Activated CD8-positive, alpha-beta T cell treated with anti-CD3 and anti-CD28 coated beads, Interleukin-2, amount 10 ng/mL, durations not matched to agents 7 days and 5 days (primary cell): Measurements from ENCODE around the gene URAD. TPM values are rescaled to one million over a fixed set of nuclear protein-coding genes. Genes with fewer than 3 reads are reported as not detected.
"Not testable (repeated sequence)": the region's sequence is repeated elsewhere in the genome, so short reads cannot be mapped to it uniquely, and the experiment has no call there.

Experiments used
- ATAC-seq: fragments of 150-1000 bp; cut with Tn5 transposase; one replicate; pipeline ENCODE4 v1.10.0; 2021; ENCODE audit warnings: moderate library complexity
- CTCF ChIA-PET: fragments of 350-600 bp; sonication (Branson Sonifier 250); formaldehyde crosslinking; loops from one replicate; lab custom pipeline; 2021; ENCODE audit warnings: antibody characterized with exemption; lab: Charles Lee
- POLR2A ChIA-PET: fragments of 350-600 bp; sonication (Branson Sonifier 250); formaldehyde crosslinking; loops from one replicate; lab custom pipeline; 2021; ENCODE audit warnings: antibody characterized with exemption; lab: Charles Lee
- DNase-seq: peaks from one replicate; pipeline ENCODE4 v3.0.0-alpha.2; 2020
- H3K27ac Mint-ChIP-seq: one replicate; pipeline ENCODE4 v1.8.0; 2021; ENCODE audit warnings: mild to moderate bottlenecking, mixed read lengths
- H3K27me3 Mint-ChIP-seq: one replicate; pipeline ENCODE4 v1.8.0; 2021; ENCODE audit warnings: low read depth, mixed read lengths
- H3K36me3 Mint-ChIP-seq: one replicate; pipeline ENCODE4 v1.8.0; 2021; ENCODE audit warnings: low read depth, mixed read lengths
- H3K4me1 Mint-ChIP-seq: one replicate; pipeline ENCODE4 v1.8.0; 2021; ENCODE audit warnings: low read depth, mixed read lengths
- H3K4me3 Mint-ChIP-seq: one replicate; pipeline ENCODE4 v1.8.0; 2021; ENCODE audit warnings: mild to moderate bottlenecking, mixed read lengths
- H3K9me3 Mint-ChIP-seq: one replicate; pipeline ENCODE4 v1.8.0; 2022; ENCODE audit warnings: mixed read lengths; ENCODE audit not compliant: insufficient read depth
- total RNA-seq, 2 experiments: library from RNA; stranded (reverse); gene quantifications; one replicate each; pipeline ENCODE4 v1.2.3, GENCODE V29; 2021

Gene URAD
- total RNA-seq, 2 experiments from 2014 or later, result not detected

- ChIA-PET CTCF (interaction anchor here (0.9 kb wide), 1 partner anchor 606 kb away, joined by 3 read pairs; no protein-coding TSS in a partner anchor), POLR2A (no interaction called here)
- Mint-ChIP-seq H3K36me3 (peaks cover 2% of the 10 kb centered on the region), H3K9me3 (no peaks in the 10 kb centered on the region), H3K27ac (peak overlapping the region; percentile 46), H3K4me3 (peak overlapping the region; percentile 36), H3K27me3 (peaks cover 75% of the 10 kb centered on the region), H3K4me1 (peaks cover 2% of the 10 kb centered on the region)
- DNase-seq (no peak), ATAC-seq (no peak)
Observed at GRCh38 chr13:27967736-27968315, 20.7 kb downstream of the URAD start.

- Mint-ChIP-seq H3K9me3 (no peaks in the 10 kb centered on the region), H3K36me3 (peaks cover 2% of the 10 kb centered on the region), H3K4me1 (peaks cover 2% of the 10 kb centered on the region), H3K27me3 (peaks cover 79% of the 10 kb centered on the region), H3K4me3 (peak overlapping the region; percentile 8), H3K27ac (peak overlapping the region; percentile 46)
- ChIA-PET CTCF (interaction anchor here (0.9 kb wide), 1 partner anchor 605 kb away, joined by 3 read pairs; no protein-coding TSS in a partner anchor), POLR2A (no interaction called here)
- ATAC-seq (no peak), DNase-seq (no peak)
Observed at GRCh38 chr13:27967203-27967735, 21.2 kb downstream of the URAD start.

GRCh38 chr13:27966641-27967202 lies 21.8 kb downstream of the URAD start:
- Mint-ChIP-seq H3K4me1 (peaks cover 2% of the 10 kb centered on the region), H3K9me3 (no peaks in the 10 kb centered on the region), H3K27ac (no peak overlapping the region), H3K27me3 (peaks cover 84% of the 10 kb centered on the region), H3K4me3 (no peak overlapping the region), H3K36me3 (peaks cover 2% of the 10 kb centered on the region)
- POLR2A ChIA-PET, result no interaction called here
- DNase-seq (no peak), ATAC-seq (no peak)
- CTCF ChIA-PET, result no interaction called here

- Mint-ChIP-seq H3K9me3 (no peaks in the 10 kb centered on the region), H3K36me3 (peaks cover 2% of the 10 kb centered on the region), H3K27ac (no peak overlapping the region), H3K4me1 (peaks cover 6% of the 10 kb centered on the region), H3K27me3 (peaks cover 81% of the 10 kb centered on the region), H3K4me3 (no peak overlapping the region)
- ChIA-PET CTCF (interaction anchor here (2.4 kb wide), 1 partner anchor 12 kb away, joined by 8 read pairs; no protein-coding TSS in a partner anchor), POLR2A (no interaction called here)
- DNase-seq, result no peak
- ATAC-seq, result no peak
Observed at GRCh38 chr13:27965740-27966640, 22.5 kb downstream of the URAD start.

- ATAC-seq (no peak), DNase-seq (no peak)
- H3K4me3 Mint-ChIP-seq, result no peak overlapping the region
- no peak overlapping the region for H3K27ac Mint-ChIP-seq
- H3K27me3 Mint-ChIP-seq, result peaks cover 77% of the 10 kb centered on the region
- ChIA-PET POLR2A (no interaction called here), CTCF (interaction anchor here (2.4 kb wide), 1 partner anchor 12 kb away, joined by 8 read pairs; no protein-coding TSS in a partner anchor)
- peaks cover 2% of the 10 kb centered on the region for H3K36me3 Mint-ChIP-seq
- H3K9me3 Mint-ChIP-seq, result no peaks in the 10 kb centered on the region
- H3K4me1 Mint-ChIP-seq, result peaks cover 9% of the 10 kb centered on the region
Observed at GRCh38 chr13:27965343-27965739, 23.2 kb downstream of the URAD start.

GRCh38 chr13:27964741-27965323 lies 23.7 kb downstream of the URAD start:
- CTCF ChIA-PET, result interaction anchor here (2.4 kb wide), 1 partner anchor 11 kb away, joined by 8 read pairs; no protein-coding TSS in a partner anchor
- DNase-seq (no peak), ATAC-seq (no peak)
- Mint-ChIP-seq H3K4me1 (peaks cover 13% of the 10 kb centered on the region), H3K9me3 (no peaks in the 10 kb centered on the region), H3K36me3 (peaks cover 2% of the 10 kb centered on the region), H3K27me3 (peaks cover 77% of the 10 kb centered on the region), H3K4me3 (no peak overlapping the region), H3K27ac (no peak overlapping the region)
- POLR2A ChIA-PET, result no interaction called here

- DNase-seq, H3K4me3 Mint-ChIP-seq, H3K36me3 Mint-ChIP-seq, H3K27ac Mint-ChIP-seq, ATAC-seq, H3K9me3 Mint-ChIP-seq, POLR2A ChIA-PET: not testable (repeated sequence)
- CTCF ChIA-PET, result interaction anchor here (2.4 kb wide), 1 partner anchor 10 kb away, joined by 8 read pairs; no protein-coding TSS in a partner anchor
- Mint-ChIP-seq H3K4me1 (peaks cover 16% of the 10 kb centered on the region), H3K27me3 (peaks cover 75% of the 10 kb centered on the region)
Observed at GRCh38 chr13:27964206-27964605, 24.3 kb downstream of the URAD start.

- Mint-ChIP-seq H3K27ac (no peak overlapping the region), H3K4me3 (no peak overlapping the region), H3K9me3 (no peaks in the 10 kb centered on the region), H3K4me1 (peaks cover 16% of the 10 kb centered on the region), H3K36me3 (no peaks in the 10 kb centered on the region), H3K27me3 (peaks cover 76% of the 10 kb centered on the region)
- ChIA-PET CTCF (no interaction called here), POLR2A (no interaction called here)
- no peak for DNase-seq
- ATAC-seq, result no peak
Observed at GRCh38 chr13:27963491-27963890, 25.0 kb downstream of the URAD start.

- H3K4me3 Mint-ChIP-seq, result no peak overlapping the region
- DNase-seq (no peak), ATAC-seq (no peak)
- no peak overlapping the region for H3K27ac Mint-ChIP-seq
- ChIA-PET CTCF (interaction anchor here (1.5 kb wide), 1 partner anchor 9 kb away, joined by 9 read pairs; no protein-coding TSS in a partner anchor), POLR2A (no interaction called here)
- peaks cover 15% of the 10 kb centered on the region for H3K4me1 Mint-ChIP-seq
- no peaks in the 10 kb centered on the region for H3K36me3 Mint-ChIP-seq
- H3K9me3 Mint-ChIP-seq, result no peaks in the 10 kb centered on the region
- H3K27me3 Mint-ChIP-seq, result peaks cover 75% of the 10 kb centered on the region
Observed at GRCh38 chr13:27962982-27963381, 25.5 kb downstream of the URAD start.

- H3K4me3 Mint-ChIP-seq, result no peak overlapping the region
Observed at GRCh38 chr13:27962128-27962841, 26.2 kb downstream of the URAD start.

More at GRCh38 chr13:27962128-27962841, 26.2 kb downstream of the URAD start:
- ChIA-PET POLR2A (no interaction called here), CTCF (interaction anchor here (0.9 to 1.5 kb wide), 3 partner anchors 9 to 136 kb away, joined by 3 to 9 read pairs (median 6); no protein-coding TSS in a partner anchor)
- Mint-ChIP-seq H3K36me3 (no peaks in the 10 kb centered on the region), H3K27me3 (peaks cover 71% of the 10 kb centered on the region), H3K9me3 (no peaks in the 10 kb centered on the region), H3K4me1 (peaks cover 13% of the 10 kb centered on the region), H3K27ac (no peak overlapping the region)
- DNase-seq (no peak), ATAC-seq (no peak)
